Parathyroid adenoma (tissue), 2 donors: ENCODE results near the gene ZNF316.
A peak's percentile ranks its signal among the peaks of the same experiment; 100 is the strongest.
"Not testable (repeated sequence)": the region's sequence is repeated elsewhere in the genome, so short reads cannot be mapped to it uniquely, and the experiment has no call there.

Source experiments
- H2AFZ ChIP-seq: fragments of 300-600 bp; sonication (generic); one replicate; pipeline ENCODE4 v1.7.0; 2017; ENCODE audit warnings: antibody characterized with exemption, mild to moderate bottlenecking
- H3K27ac ChIP-seq: fragments of 300-600 bp; sonication (generic); one replicate; pipeline ENCODE4 v1.7.0; 2017
- H3K27me3 ChIP-seq: fragments of 300-600 bp; sonication (generic); one replicate; pipeline ENCODE4 v1.7.0; 2017; ENCODE audit warnings: low read length; ENCODE audit not compliant: control insufficient read depth, insufficient read depth
- H3K36me3 ChIP-seq: fragments of 300-600 bp; sonication (generic); one replicate; pipeline ENCODE4 v1.7.0; 2017; ENCODE audit warnings: low read length; ENCODE audit not compliant: control insufficient read depth, insufficient read depth
- H3K4me1 ChIP-seq: fragments of 300-600 bp; sonication (generic); one replicate; pipeline ENCODE4 v1.7.0; 2017; ENCODE audit warnings: control low read depth
- H3K4me2 ChIP-seq: fragments of 300-600 bp; sonication (generic); one replicate; pipeline ENCODE4 v1.7.0; 2017; ENCODE audit warnings: low read length
- H3K4me3 ChIP-seq: fragments of 300-600 bp; sonication (generic); one replicate; pipeline ENCODE4 v1.7.0; 2017; ENCODE audit warnings: low read depth, low read length
- H3K79me2 ChIP-seq: fragments of 300-600 bp; sonication (generic); one replicate; pipeline ENCODE4 v1.7.0; 2017; ENCODE audit warnings: control low read depth
- H3K9ac ChIP-seq: fragments of 300-600 bp; sonication (generic); one replicate; pipeline ENCODE4 v1.7.0; 2017; ENCODE audit warnings: mild to moderate bottlenecking
- H3K9me3 ChIP-seq: fragments of 300-600 bp; sonication (generic); one replicate; pipeline ENCODE4 v1.7.0; 2017; ENCODE audit warnings: low read length; ENCODE audit not compliant: control insufficient read depth
- CTCF ChIP-seq: fragments of 300-600 bp; sonication (generic); IDR thresholded peaks from one replicate; pipeline ENCODE4 v1.7.0; 2017; ENCODE audit warnings: antibody characterized with exemption, mild to moderate bottlenecking
- donor health status: primary hyperparathyroidism.

ZNF316 gene

GRCh38 chr7:6628045-6628444, 9.1 kb upstream of the ZNF316 start:
- Histone ChIP-seq H3K36me3 (no peaks in the 10 kb centered on the region), H3K4me2 (no peak overlapping the region), H3K9me3 (no peaks in the 10 kb centered on the region), H2AFZ (no peak overlapping the region), H3K79me2 (no peaks in the 10 kb centered on the region), H3K27ac (no peak overlapping the region), H3K9ac (no peak overlapping the region), H3K27me3 (no peaks in the 10 kb centered on the region), H3K4me3 (no peak overlapping the region), H3K4me1 (no peaks in the 10 kb centered on the region)
- no peak for TF ChIP-seq CTCF

- peak overlapping the region; percentile 50 for H2AFZ ChIP-seq
- no peaks in the 10 kb centered on the region for H3K27me3 ChIP-seq
- H3K4me1 ChIP-seq = no peaks in the 10 kb centered on the region
- H3K36me3 ChIP-seq = no peaks in the 10 kb centered on the region
- H3K27ac ChIP-seq = no peak overlapping the region
- no peak for TF ChIP-seq CTCF
- no peaks in the 10 kb centered on the region for H3K79me2 ChIP-seq
- no peaks in the 10 kb centered on the region for H3K9me3 ChIP-seq
- H3K4me3 ChIP-seq = no peak overlapping the region
- H3K4me2 ChIP-seq = no peak overlapping the region
- no peak overlapping the region for H3K9ac ChIP-seq
These were observed 6.9 kb upstream of the ZNF316 start for GRCh38 chr7:6630007-6630849.

- Histone ChIP-seq H3K9ac (no peak overlapping the region), H3K9me3 (no peaks in the 10 kb centered on the region), H3K36me3 (no peaks in the 10 kb centered on the region), H2AFZ (no peak overlapping the region), H3K27ac (no peak overlapping the region), H3K4me3 (no peak overlapping the region), H3K27me3 (no peaks in the 10 kb centered on the region), H3K4me1 (no peaks in the 10 kb centered on the region), H3K4me2 (no peak overlapping the region), H3K79me2 (no peaks in the 10 kb centered on the region)
- TF ChIP-seq CTCF = no peak
These were observed 5.5 kb upstream of the ZNF316 start for GRCh38 chr7:6631605-6632004.

GRCh38 chr7:6634021-6634420, 3.1 kb upstream of the ZNF316 start:
- no peak overlapping the region for H3K9ac ChIP-seq
- H3K4me1 ChIP-seq = peaks cover 4% of the 10 kb centered on the region
- H3K4me3 ChIP-seq = no peak overlapping the region
- H3K36me3 ChIP-seq = no peaks in the 10 kb centered on the region
- H3K27me3 ChIP-seq = no peaks in the 10 kb centered on the region
- H3K27ac ChIP-seq = no peak overlapping the region
- no peak for TF ChIP-seq CTCF
- no peak overlapping the region for H3K4me2 ChIP-seq
- H2AFZ ChIP-seq = no peak overlapping the region
- peaks cover 2% of the 10 kb centered on the region for H3K79me2 ChIP-seq
- H3K9me3 ChIP-seq = no peaks in the 10 kb centered on the region

- not testable (repeated sequence) for H3K27me3 ChIP-seq, H3K27ac ChIP-seq, H3K79me2 ChIP-seq, H3K4me3 ChIP-seq, H2AFZ ChIP-seq, H3K4me1 ChIP-seq, H3K9ac ChIP-seq, H3K36me3 ChIP-seq, H3K9me3 ChIP-seq, H3K4me2 ChIP-seq
These were observed 2.1 kb upstream of the ZNF316 start for GRCh38 chr7:6634971-6635370.
